HG03159 (cell line): ENCODE measurements around the gene FOXD1.
"Not testable (repeated sequence)": the region's sequence is repeated elsewhere in the genome, so short reads cannot be mapped to it uniquely, and the experiment has no call there.

Experiments used
- ATAC-seq: cut with Tn5 transposase; IDR thresholded peaks from one replicate; pipeline ENCODE4 v1.9.1; 2021; ENCODE audit warnings: mild to moderate bottlenecking, moderate library complexity; ENCODE audit not compliant: unreplicated experiment

Gene FOXD1

GRCh38 chr5:73464016-73464745 is 15.6 kb upstream of the FOXD1 start:
- ATAC-seq, result no peak

GRCh38 chr5:73460133-73460532 is 11.6 kb upstream of the FOXD1 start:
- no peak for ATAC-seq

- ATAC-seq, result no peak
Observed at GRCh38 chr5:73459366-73459765, 10.8 kb upstream of the FOXD1 start.

GRCh38 chr5:73456462-73456861 is 7.9 kb upstream of the FOXD1 start:
- ATAC-seq, result not testable (repeated sequence)

- ATAC-seq, result peak; percentile 66
Observed at GRCh38 chr5:73454379-73455036, 5.9 kb upstream of the FOXD1 start.

- ATAC-seq, result no peak
Observed at GRCh38 chr5:73452215-73452614, 3.6 kb upstream of the FOXD1 start.

- peak; percentile 43 for ATAC-seq
Observed at GRCh38 chr5:73451224-73452130, 2.9 kb upstream of the FOXD1 start.

GRCh38 chr5:73450672-73451223 is 2.2 kb upstream of the FOXD1 start:
- ATAC-seq, result no peak

- no peak for ATAC-seq
Observed at GRCh38 chr5:73450137-73450536, 1.6 kb upstream of the FOXD1 start.

- no peak for ATAC-seq
Observed at GRCh38 chr5:73447530-73448462, 781 bp downstream of the FOXD1 start.

- ATAC-seq, result no peak
Observed at GRCh38 chr5:73446631-73447529, 1.7 kb downstream of the FOXD1 start.

GRCh38 chr5:73445665-73446630 is 2.6 kb downstream of the FOXD1 start:
- no peak for ATAC-seq

GRCh38 chr5:73444499-73445438 is 3.8 kb downstream of the FOXD1 start:
- no peak for ATAC-seq

- no peak for ATAC-seq
Observed at GRCh38 chr5:73443829-73444498, 4.6 kb downstream of the FOXD1 start.

- ATAC-seq, result no peak
Observed at GRCh38 chr5:73442996-73443627, 5.5 kb downstream of the FOXD1 start.
